EH (cell line): Measurements from ENCODE around the gene SLC9A3.
"Not testable (repeated sequence)": the region's sequence is repeated elsewhere in the genome, so short reads cannot be mapped to it uniquely, and the experiment has no call there.

ENCODE experiments used
- DNase-seq: peaks from one replicate; pipeline ENCODE4 v3.0.0-alpha.2; 2015; ENCODE audit warnings: low read depth

Gene SLC9A3

GRCh38 chr5:524234-524972 is at the start of gene SLC9A3:
TSS of gene SLC9A3 (minus strand) at chr5:524449.
- no peak for DNase-seq

- DNase-seq: no peak
These were observed 49.7 kb upstream of the SLC9A3 start for GRCh38 chr5:573976-574375.

- DNase-seq: no peak
These were observed 49.0 kb upstream of the SLC9A3 start for GRCh38 chr5:573206-573605.

GRCh38 chr5:572398-573019 is 48.3 kb upstream of the SLC9A3 start:
- DNase-seq: no peak

GRCh38 chr5:571791-572190 is 47.5 kb upstream of the SLC9A3 start:
- DNase-seq: no peak

- DNase-seq: no peak
These were observed 46.6 kb upstream of the SLC9A3 start for GRCh38 chr5:570886-571285.

- DNase-seq: no peak
These were observed 46.2 kb upstream of the SLC9A3 start for GRCh38 chr5:570446-570845.

- no peak for DNase-seq
These were observed 45.7 kb upstream of the SLC9A3 start for GRCh38 chr5:569868-570361.

GRCh38 chr5:569358-569867 is 45.2 kb upstream of the SLC9A3 start:
- DNase-seq: no peak

GRCh38 chr5:568809-569208 is 44.6 kb upstream of the SLC9A3 start:
- no peak for DNase-seq

GRCh38 chr5:568061-568781 is 44.0 kb upstream of the SLC9A3 start:
- no peak for DNase-seq

GRCh38 chr5:567664-568060 is 43.4 kb upstream of the SLC9A3 start:
- DNase-seq: no peak

GRCh38 chr5:566636-567309 is 42.5 kb upstream of the SLC9A3 start:
- DNase-seq: no peak

- peak; percentile 19 for DNase-seq
These were observed 41.7 kb upstream of the SLC9A3 start for GRCh38 chr5:565782-566440.

GRCh38 chr5:561408-561807 is 37.2 kb upstream of the SLC9A3 start:
- no peak for DNase-seq

GRCh38 chr5:560792-561166 is 36.5 kb upstream of the SLC9A3 start:
- no peak for DNase-seq

GRCh38 chr5:558871-559503 is 34.7 kb upstream of the SLC9A3 start:
- no peak for DNase-seq

GRCh38 chr5:558326-558725 is 34.1 kb upstream of the SLC9A3 start:
- no peak for DNase-seq

GRCh38 chr5:557917-558316 is 33.7 kb upstream of the SLC9A3 start:
- DNase-seq: not testable (repeated sequence)

GRCh38 chr5:556909-557441 is 32.7 kb upstream of the SLC9A3 start:
- no peak for DNase-seq

- no peak for DNase-seq
These were observed 30.9 kb upstream of the SLC9A3 start for GRCh38 chr5:555058-555623.
